Cardiac muscle cell (in vitro differentiated cells and primary cell): ENCODE data around the gene MAP2K6. TPM values are rescaled to one million over a fixed set of nuclear protein-coding genes. Genes with fewer than 3 reads are reported as not detected.
A peak's percentile ranks its signal among the peaks of the same experiment; 100 is the strongest.

Experiments used
- DNase-seq, 2 donors: peaks; one replicate each; pipeline versions ENCODE4 v3.0.0 to v3.0.0-alpha.2; 2010 to 2017; ENCODE audit warnings: low read depth in 1 of 2, low spot score in 1 of 2
- H3K27ac ChIP-seq: fragments of 200-600 bp; sonication (generic); 2 replicates; pipeline ENCODE4 v1.5.1; 2016
- H3K27me3 ChIP-seq: fragments of 200-600 bp; sonication (generic); 2 replicates; pipeline ENCODE4 v1.6.0; 2016; ENCODE audit warnings: control low read depth
- H3K36me3 ChIP-seq: fragments of 200-600 bp; sonication (generic); 2 replicates; pipeline ENCODE4 v1.5.1; 2016; ENCODE audit warnings: control low read depth
- H3K4me1 ChIP-seq: fragments of 200-600 bp; sonication (generic); 2 replicates; pipeline ENCODE4 v1.8.1; 2017; ENCODE audit warnings: low read depth, mild to moderate bottlenecking, mixed run types
- H3K4me3 ChIP-seq: fragments of 200-600 bp; sonication (generic); 2 replicates; pipeline ENCODE4 v1.5.1; 2016; ENCODE audit warnings: mild to moderate bottlenecking
- H3K9me3 ChIP-seq: fragments of 200-600 bp; sonication (generic); 2 replicates; pipeline ENCODE4 v1.5.1; 2017; ENCODE audit warnings: low read depth, mild to moderate bottlenecking, control low read depth
- polyA plus RNA-seq: library from polyadenylated mRNA; unstranded; fragments of >200 nt; fragmentation: Nextera tagmentation; extraction: Ambion mirVana; gene quantifications from 2 replicates; pipeline ENCODE4 v1.2.1, GENCODE V29; 2016
- total RNA-seq: library from RNA; depleted of rRNA; stranded (reverse); fragments of >200 nt; gene quantifications from 2 replicates; pipeline ENCODE4 v1.2.3, GENCODE V29; 2016
- TF ChIP-seq, protein P1 (sequence below): IDR thresholded peaks from 2 replicates; pipeline ENCODE4 v1.5.1; 2012; ENCODE audit warnings: low read depth, mild to moderate bottlenecking, low read length

The MAP2K6 gene
- total and polyA plus RNA-seq, 2 experiments from 2014 or later: 13.1 to 13.2 TPM

DNA sequence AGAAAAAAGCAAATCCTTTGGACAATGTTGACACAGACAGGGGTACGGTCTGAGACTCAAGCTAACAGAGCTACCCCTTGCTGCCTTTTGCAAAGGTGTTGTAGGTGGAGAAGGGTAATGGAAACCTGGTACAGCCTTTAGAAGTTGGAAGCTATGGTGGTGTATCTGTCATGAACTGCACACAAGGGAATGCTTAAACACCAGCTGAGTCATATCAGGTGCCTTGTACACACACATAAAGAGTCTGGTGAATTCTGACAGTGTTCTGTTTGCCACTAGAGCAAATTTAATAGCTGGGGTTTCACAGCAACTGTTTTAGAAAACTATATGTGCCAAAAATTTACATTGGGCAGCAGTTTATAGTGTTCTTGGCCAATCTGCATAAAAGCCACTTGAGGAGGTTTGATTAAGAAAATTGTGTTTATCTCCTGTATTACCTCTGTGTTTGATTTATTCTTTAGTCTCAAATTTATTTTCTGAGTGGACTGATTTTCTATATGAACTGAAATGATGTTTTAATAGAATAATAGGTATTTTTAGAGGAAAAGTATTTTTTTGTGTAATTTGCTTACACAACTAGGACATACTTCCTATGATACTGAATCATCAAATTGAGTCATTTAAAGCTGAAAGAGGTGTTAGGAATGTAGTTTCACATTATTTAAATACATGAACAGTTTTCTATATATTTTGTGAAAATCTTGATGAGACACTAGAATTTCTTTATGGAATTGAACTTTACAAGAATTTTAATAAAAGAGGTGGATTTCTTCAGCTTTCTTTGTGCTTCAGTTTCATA is 136.9 kb downstream of the MAP2K6 start:
- no peaks in the 10 kb centered on the region for H3K36me3 ChIP-seq
- H3K27ac ChIP-seq: no peak overlapping the region
- H3K4me1 ChIP-seq: no peaks in the 10 kb centered on the region
- H3K4me3 ChIP-seq: no peak overlapping the region
- H3K9me3 ChIP-seq: no peaks in the 10 kb centered on the region
- H3K27me3 ChIP-seq: peaks cover 5% of the 10 kb centered on the region
- peak in 1 of 2 donors; percentile 9 for DNase-seq
- TF ChIP-seq, protein P1, sequence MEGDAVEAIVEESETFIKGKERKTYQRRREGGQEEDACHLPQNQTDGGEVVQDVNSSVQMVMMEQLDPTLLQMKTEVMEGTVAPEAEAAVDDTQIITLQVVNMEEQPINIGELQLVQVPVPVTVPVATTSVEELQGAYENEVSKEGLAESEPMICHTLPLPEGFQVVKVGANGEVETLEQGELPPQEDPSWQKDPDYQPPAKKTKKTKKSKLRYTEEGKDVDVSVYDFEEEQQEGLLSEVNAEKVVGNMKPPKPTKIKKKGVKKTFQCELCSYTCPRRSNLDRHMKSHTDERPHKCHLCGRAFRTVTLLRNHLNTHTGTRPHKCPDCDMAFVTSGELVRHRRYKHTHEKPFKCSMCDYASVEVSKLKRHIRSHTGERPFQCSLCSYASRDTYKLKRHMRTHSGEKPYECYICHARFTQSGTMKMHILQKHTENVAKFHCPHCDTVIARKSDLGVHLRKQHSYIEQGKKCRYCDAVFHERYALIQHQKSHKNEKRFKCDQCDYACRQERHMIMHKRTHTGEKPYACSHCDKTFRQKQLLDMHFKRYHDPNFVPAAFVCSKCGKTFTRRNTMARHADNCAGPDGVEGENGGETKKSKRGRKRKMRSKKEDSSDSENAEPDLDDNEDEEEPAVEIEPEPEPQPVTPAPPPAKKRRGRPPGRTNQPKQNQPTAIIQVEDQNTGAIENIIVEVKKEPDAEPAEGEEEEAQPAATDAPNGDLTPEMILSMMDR: no peak

DNA sequence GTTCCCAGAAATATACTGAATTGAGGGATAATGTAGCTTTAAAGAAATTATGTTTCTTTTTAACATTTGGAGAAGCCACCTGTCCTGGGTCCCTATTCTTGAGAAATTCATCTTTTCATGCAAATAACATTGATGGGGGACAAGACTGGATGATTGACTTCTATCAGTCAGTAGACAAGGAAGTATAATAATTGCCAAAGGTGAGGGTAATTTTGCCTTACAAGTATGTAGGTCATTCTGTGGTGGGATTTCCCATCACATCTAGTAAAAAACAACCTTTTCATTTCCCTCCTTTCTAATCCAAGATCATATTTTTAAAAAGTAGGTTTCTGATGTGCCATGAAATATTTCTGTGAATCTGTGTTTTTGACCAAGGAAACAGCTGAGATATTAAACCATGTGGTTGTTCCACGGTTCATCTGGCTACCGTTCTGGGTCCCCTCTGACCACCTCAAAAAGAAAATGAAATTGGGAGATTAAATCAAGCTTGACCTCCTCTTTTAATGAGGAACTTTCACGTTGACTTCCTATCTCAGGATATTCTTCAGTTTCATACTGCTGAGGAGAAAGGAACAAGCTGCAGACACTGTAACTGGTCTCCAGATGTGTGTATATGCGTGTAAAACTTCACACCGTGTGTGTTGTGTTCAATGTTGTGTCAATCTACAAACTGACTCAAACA is 138.6 kb downstream of the MAP2K6 start:
- H3K36me3 ChIP-seq: no peaks in the 10 kb centered on the region
- TF ChIP-seq, protein P1: no peak
- H3K27me3 ChIP-seq: peaks cover 16% of the 10 kb centered on the region
- DNase-seq: no peak
- no peak overlapping the region for H3K4me3 ChIP-seq
- H3K27ac ChIP-seq: no peak overlapping the region
- H3K9me3 ChIP-seq: no peaks in the 10 kb centered on the region
- no peaks in the 10 kb centered on the region for H3K4me1 ChIP-seq

DNA sequence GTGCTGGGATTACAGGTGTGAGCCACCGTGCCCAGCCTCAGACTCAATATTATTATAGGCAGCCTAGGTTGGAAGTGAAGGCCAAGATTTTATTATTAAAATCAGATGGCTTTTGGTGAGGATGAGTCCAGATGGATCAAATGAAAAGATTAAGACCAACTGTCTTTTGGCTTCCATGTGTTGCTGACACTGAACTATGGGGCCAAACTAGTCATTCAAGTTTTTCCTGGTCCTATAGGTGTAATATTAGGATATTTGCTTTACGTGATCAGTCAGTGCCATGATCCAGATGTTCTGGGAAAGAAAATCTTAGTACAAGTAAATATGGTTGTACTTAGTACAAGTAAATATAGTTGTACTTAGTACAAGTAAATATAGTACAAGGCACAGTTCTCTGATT is 140.6 kb downstream of the MAP2K6 start:
- Histone ChIP-seq H3K27me3 (peaks cover 27% of the 10 kb centered on the region), H3K4me3 (no peak overlapping the region)

DNA sequence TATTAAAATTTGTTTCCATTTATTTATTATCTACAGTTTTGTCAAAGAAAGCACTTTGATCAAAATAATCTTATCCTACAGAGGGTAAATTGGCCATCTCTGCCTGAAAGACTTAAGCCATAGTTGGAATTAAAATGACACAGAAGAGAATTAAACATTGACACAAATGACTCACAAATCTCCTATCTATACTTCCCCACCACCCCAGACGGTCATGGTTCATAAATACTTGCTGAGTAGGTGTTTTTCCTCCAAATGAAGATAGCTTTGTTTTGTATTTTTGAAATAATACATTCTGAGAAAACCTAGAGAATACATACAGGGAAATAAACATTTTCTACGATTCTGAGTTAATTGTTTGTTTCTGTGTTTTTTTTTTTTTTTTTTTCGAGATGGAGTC is 142.8 kb downstream of the MAP2K6 start:
- no peaks in the 10 kb centered on the region for H3K9me3 ChIP-seq
- TF ChIP-seq, protein P1: no peak
- no peak overlapping the region for H3K4me3 ChIP-seq
- peaks cover 9% of the 10 kb centered on the region for H3K4me1 ChIP-seq
- H3K36me3 ChIP-seq: no peaks in the 10 kb centered on the region
- peaks cover 27% of the 10 kb centered on the region for H3K27me3 ChIP-seq
- no peak overlapping the region for H3K27ac ChIP-seq
- no peak for DNase-seq

More for the DNA sequence above, 140.6 kb downstream of the MAP2K6 start:
- H3K4me1 ChIP-seq: no peaks in the 10 kb centered on the region
- no peaks in the 10 kb centered on the region for H3K9me3 ChIP-seq
- no peak for DNase-seq
- no peak overlapping the region for H3K27ac ChIP-seq
- TF ChIP-seq, protein P1: no peak
- H3K36me3 ChIP-seq: no peaks in the 10 kb centered on the region

DNA sequence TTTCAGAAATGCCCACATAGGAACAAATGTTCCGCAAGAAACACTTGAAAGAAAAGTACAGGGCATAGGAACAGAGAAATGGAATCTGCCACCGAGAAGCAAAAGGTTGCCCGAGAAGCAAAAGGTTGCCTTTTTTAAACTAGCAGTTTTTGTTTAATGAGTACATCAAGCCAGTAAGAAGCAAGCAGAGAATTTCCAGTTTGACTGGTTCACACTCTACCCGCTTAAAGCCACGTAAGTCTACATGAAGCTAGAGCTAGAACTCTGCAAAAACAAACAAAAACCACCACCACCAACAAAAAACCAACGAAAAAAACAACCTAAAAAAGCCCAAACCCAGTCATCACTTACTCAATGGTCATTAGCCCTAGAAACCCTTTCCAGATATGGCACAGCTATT is 144.3 kb downstream of the MAP2K6 start:
- Histone ChIP-seq H3K4me3 (no peak overlapping the region), H3K27ac (no peak overlapping the region), H3K4me1 (peaks cover 9% of the 10 kb centered on the region), H3K27me3 (peaks cover 27% of the 10 kb centered on the region), H3K9me3 (no peaks in the 10 kb centered on the region), H3K36me3 (no peaks in the 10 kb centered on the region)
- no peak for DNase-seq
- TF ChIP-seq, protein P1: no peak
